Peyer's patch (tissue), 4 donors: Measurements from ENCODE around the gene KRTAP19-4. TPM values are rescaled to one million over a fixed set of nuclear protein-coding genes. Genes with fewer than 3 reads are reported as not detected.
"Not testable (repeated sequence)": the region's sequence is repeated elsewhere in the genome, so short reads cannot be mapped to it uniquely, and the experiment has no call there.

Experiments used
- DNase-seq, 3 donors: peaks; one replicate each; pipeline ENCODE4 v3.0.0-alpha.2; 2017 to 2019
- H3K27ac ChIP-seq, 4 donors: fragments of 200-600 bp; sonication (generic); one replicate each; pipeline ENCODE4 v1.5.1; 2016 to 2019
- H3K27me3 ChIP-seq, 2 donors: fragments of 200-600 bp; sonication (generic); one replicate each; pipeline ENCODE4 v1.5.1; 2019
- H3K36me3 ChIP-seq, 3 donors: fragments of 200-600 bp; sonication (generic); one replicate each; pipeline ENCODE4 v1.5.1; 2016 to 2019
- H3K4me1 ChIP-seq, 4 donors: fragments of 200-600 bp; sonication (generic); one replicate each; pipeline ENCODE4 v1.5.1; 2016 to 2019
- H3K4me3 ChIP-seq, 4 donors: fragments of 200-600 bp; sonication (generic); 1 replicate in 3 of 4; 2 replicates in 1 of 4; pipeline ENCODE4 v1.5.1; 2016 to 2019; ENCODE audit warnings: mild to moderate bottlenecking in 1 of 4
- H3K9me3 ChIP-seq, 4 donors: fragments of 200-600 bp; sonication (generic); one replicate each; pipeline ENCODE4 v1.5.1; 2016 to 2019; ENCODE audit warnings: mild to moderate bottlenecking in 1 of 4
- CTCF ChIP-seq, 6 experiments: fragments of 450-650 bp in 4 of 6; fragments of 200-600 bp in 2 of 6; sonication (generic) in 1 of 6; IDR thresholded peaks; one replicate each; pipeline ENCODE4 v1.5.1; 2017 to 2019; ENCODE audit warnings: antibody characterized with exemption in 6 of 6, mild to moderate bottlenecking in 3 of 6, moderate library complexity in 1 of 6
- POLR2A ChIP-seq, 2 donors: fragments of 450-650 bp; IDR thresholded peaks; one replicate each; pipeline ENCODE4 v1.5.1; 2017; ENCODE audit warnings: antibody characterized with exemption in 2 of 2, mild to moderate bottlenecking in 2 of 2, moderate library complexity in 2 of 2
- total RNA-seq, 4 donors: library from RNA; depleted of rRNA; stranded (reverse); fragments of >200 nt; gene quantifications; one replicate each; pipeline ENCODE4 v1.1.0, GENCODE V29; 2016

Gene KRTAP19-4
- total RNA-seq, result not detected

- Histone ChIP-seq H3K36me3 (no peaks in the 10 kb centered on the region), H3K27ac (no peak within 1 kb of the TSS), H3K4me3 (no peak within 1 kb of the TSS), H3K4me1 (no peaks in the 10 kb centered on the region), H3K27me3 (no peaks in the 10 kb centered on the region), H3K9me3 (no peaks in the 10 kb centered on the region)
- no peak for DNase-seq
- TF ChIP-seq CTCF (IDR thresholded peaks at IDR 0.05), result no peak
- no peak for TF ChIP-seq POLR2A (IDR thresholded peaks at IDR 0.05)
Observed at GRCh38 chr21:30497065-30497464, at the start of gene KRTAP19-4. Gene KRTAP19-4, minus strand, starts transcription at chr21:30497165. Its CDS starts 55 bp downstream, at chr21:30497110.

- no peak within 1 kb of the TSS for H3K27ac ChIP-seq
- no peaks in the 10 kb centered on the region for H3K36me3 ChIP-seq
- no peak within 1 kb of the TSS for H3K4me3 ChIP-seq
- no peaks in the 10 kb centered on the region for H3K4me1 ChIP-seq
- TF ChIP-seq CTCF (IDR thresholded peaks at IDR 0.05) (no peak), POLR2A (IDR thresholded peaks at IDR 0.05) (no peak)
- H3K27me3 ChIP-seq, result no peaks in the 10 kb centered on the region
- no peak for DNase-seq
- H3K9me3 ChIP-seq, result no peaks in the 10 kb centered on the region
Observed at GRCh38 chr21:30541764-30542163, 44.8 kb upstream of the KRTAP19-4 start, which contains the start of gene KRTAP19-6. Gene KRTAP19-6, minus strand, starts transcription at chr21:30541864. Its CDS starts 31 bp downstream, at chr21:30541833.

- Histone ChIP-seq H3K4me3 (no peak overlapping the region), H3K4me1 (no peaks in the 10 kb centered on the region), H3K9me3 (no peaks in the 10 kb centered on the region), H3K27ac (no peak overlapping the region), H3K27me3 (no peaks in the 10 kb centered on the region), H3K36me3 (no peaks in the 10 kb centered on the region)
- DNase-seq, result no peak
- TF ChIP-seq CTCF (IDR thresholded peaks at IDR 0.05) (no peak), POLR2A (IDR thresholded peaks at IDR 0.05) (no peak)
Observed at GRCh38 chr21:30518876-30519275, 21.9 kb upstream of the KRTAP19-4 start.

GRCh38 chr21:30515681-30516080 lies 18.7 kb upstream of the KRTAP19-4 start:
- TF ChIP-seq CTCF (IDR thresholded peaks at IDR 0.05), result no peak
- TF ChIP-seq POLR2A (IDR thresholded peaks at IDR 0.05), result no peak
- Histone ChIP-seq H3K27ac (no peak overlapping the region), H3K4me1 (no peaks in the 10 kb centered on the region), H3K9me3 (no peaks in the 10 kb centered on the region), H3K36me3 (no peaks in the 10 kb centered on the region), H3K27me3 (no peaks in the 10 kb centered on the region), H3K4me3 (no peak overlapping the region)
- no peak for DNase-seq

- not testable (repeated sequence) for H3K27ac ChIP-seq, DNase-seq, H3K27me3 ChIP-seq, H3K4me3 ChIP-seq, H3K9me3 ChIP-seq, H3K4me1 ChIP-seq, H3K36me3 ChIP-seq
Observed at GRCh38 chr21:30505621-30506205, 8.7 kb upstream of the KRTAP19-4 start.

GRCh38 chr21:30502041-30502440 lies 5.1 kb upstream of the KRTAP19-4 start, which contains the start of gene KRTAP19-5:
Gene KRTAP19-5, minus strand, starts transcription at chr21:30502141. Its CDS starts 51 bp downstream, at chr21:30502090.
- H3K4me1 ChIP-seq, result no peaks in the 10 kb centered on the region
- DNase-seq, result no peak
- no peak within 1 kb of the TSS for H3K27ac ChIP-seq
- no peaks in the 10 kb centered on the region for H3K9me3 ChIP-seq
- H3K27me3 ChIP-seq, result no peaks in the 10 kb centered on the region
- H3K36me3 ChIP-seq, result no peaks in the 10 kb centered on the region
- H3K4me3 ChIP-seq, result no peak within 1 kb of the TSS
- TF ChIP-seq POLR2A (IDR thresholded peaks at IDR 0.05) (no peak), CTCF (IDR thresholded peaks at IDR 0.05) (no peak)
